ENCODE data around the gene MPPED1. TPM values are rescaled to one million over a fixed set of nuclear protein-coding genes. Genes with fewer than 3 reads are reported as not detected.

The MPPED1 gene
- total RNA-seq, 2 experiments from 2014 or later, result not detected

GRCh38 chr22:43497956-43498855 is 86.4 kb downstream of the MPPED1 start:
- H3K9me3 Mint-ChIP-seq, result no peaks in the 10 kb centered on the region
- ChIA-PET CTCF (no interaction called here), POLR2A (no interaction called here)
- H3K36me3 Mint-ChIP-seq, result no peaks in the 10 kb centered on the region
- intact Hi-C loops (cut with micrococcal nuclease), result no loop called here
- no peak overlapping the region for H3K4me3 Mint-ChIP-seq
- no peak overlapping the region for H3K27ac Mint-ChIP-seq
- no peaks in the 10 kb centered on the region for H3K27me3 Mint-ChIP-seq
- no peak for DNase-seq
- H3K4me1 Mint-ChIP-seq (ENCODE audit: low read depth), result no peaks in the 10 kb centered on the region

GRCh38 chr22:43498856-43499253 is 87.0 kb downstream of the MPPED1 start:
- intact Hi-C loops (cut with micrococcal nuclease), result no loop called here
- POLR2A ChIA-PET, result no interaction called here
- DNase-seq, result no peak
- Mint-ChIP-seq H3K36me3 (no peaks in the 10 kb centered on the region), H3K4me3 (no peak overlapping the region), H3K9me3 (no peaks in the 10 kb centered on the region), H3K27ac (no peak overlapping the region), H3K27me3 (no peaks in the 10 kb centered on the region), H3K4me1 (ENCODE audit: low read depth) (no peaks in the 10 kb centered on the region)
- CTCF ChIA-PET, result no interaction called here

- ChIA-PET CTCF (no interaction called here), POLR2A (no interaction called here)
- no peaks in the 10 kb centered on the region for H3K36me3 Mint-ChIP-seq
- H3K4me3 Mint-ChIP-seq, result no peak overlapping the region
- H3K27me3 Mint-ChIP-seq, result no peaks in the 10 kb centered on the region
- no peak overlapping the region for H3K27ac Mint-ChIP-seq
- no peaks in the 10 kb centered on the region for H3K4me1 Mint-ChIP-seq (ENCODE audit: low read depth)
- DNase-seq, result no peak
- no peaks in the 10 kb centered on the region for H3K9me3 Mint-ChIP-seq
- intact Hi-C loops (cut with micrococcal nuclease), result no loop called here
Measured at GRCh38 chr22:43500792-43501785, 89.3 kb downstream of the MPPED1 start.

- POLR2A ChIA-PET, result no interaction called here
- Mint-ChIP-seq H3K4me1 (ENCODE audit: low read depth) (no peaks in the 10 kb centered on the region), H3K27me3 (no peaks in the 10 kb centered on the region), H3K4me3 (no peak overlapping the region), H3K36me3 (no peaks in the 10 kb centered on the region), H3K9me3 (no peaks in the 10 kb centered on the region), H3K27ac (no peak overlapping the region)
- CTCF ChIA-PET, result no interaction called here
- intact Hi-C loops (cut with micrococcal nuclease), result no loop called here
- DNase-seq, result no peak
Measured at GRCh38 chr22:43501878-43502277, 90.1 kb downstream of the MPPED1 start.

GRCh38 chr22:43502306-43502874 is 90.6 kb downstream of the MPPED1 start:
- H3K9me3 Mint-ChIP-seq, result no peaks in the 10 kb centered on the region
- ChIA-PET CTCF (no interaction called here), POLR2A (no interaction called here)
- H3K36me3 Mint-ChIP-seq, result no peaks in the 10 kb centered on the region
- DNase-seq, result no peak
- no peak overlapping the region for H3K4me3 Mint-ChIP-seq
- intact Hi-C loops (cut with micrococcal nuclease), result no loop called here
- H3K27me3 Mint-ChIP-seq, result no peaks in the 10 kb centered on the region
- H3K4me1 Mint-ChIP-seq (ENCODE audit: low read depth), result no peaks in the 10 kb centered on the region
- no peak overlapping the region for H3K27ac Mint-ChIP-seq

GRCh38 chr22:43504068-43504467 is 92.3 kb downstream of the MPPED1 start:
- DNase-seq, result no peak
- CTCF ChIA-PET, result no interaction called here
- Mint-ChIP-seq H3K27me3 (no peaks in the 10 kb centered on the region), H3K9me3 (no peaks in the 10 kb centered on the region), H3K4me3 (no peak overlapping the region), H3K36me3 (no peaks in the 10 kb centered on the region), H3K27ac (no peak overlapping the region), H3K4me1 (ENCODE audit: low read depth) (no peaks in the 10 kb centered on the region)
- POLR2A ChIA-PET, result no interaction called here
- intact Hi-C loops (cut with micrococcal nuclease), result no loop called here

- Mint-ChIP-seq H3K4me1 (ENCODE audit: low read depth) (no peaks in the 10 kb centered on the region), H3K9me3 (no peaks in the 10 kb centered on the region), H3K27ac (no peak overlapping the region), H3K4me3 (no peak overlapping the region), H3K36me3 (no peaks in the 10 kb centered on the region), H3K27me3 (no peaks in the 10 kb centered on the region)
- POLR2A ChIA-PET, result no interaction called here
- no peak for DNase-seq
- intact Hi-C loops (cut with micrococcal nuclease), result no loop called here
- CTCF ChIA-PET, result no interaction called here
Measured at GRCh38 chr22:43504666-43505261, 93.0 kb downstream of the MPPED1 start.

GRCh38 chr22:43505423-43505822 is 93.6 kb downstream of the MPPED1 start:
- Mint-ChIP-seq H3K27ac (no peak overlapping the region), H3K27me3 (no peaks in the 10 kb centered on the region), H3K36me3 (no peaks in the 10 kb centered on the region), H3K4me3 (no peak overlapping the region), H3K4me1 (ENCODE audit: low read depth) (no peaks in the 10 kb centered on the region), H3K9me3 (no peaks in the 10 kb centered on the region)
- DNase-seq, result no peak
- POLR2A ChIA-PET, result no interaction called here
- intact Hi-C loops (cut with micrococcal nuclease), result no loop called here
- CTCF ChIA-PET, result no interaction called here

GRCh38 chr22:43505896-43506295 is 94.1 kb downstream of the MPPED1 start:
- DNase-seq, result no peak
- intact Hi-C loops (cut with micrococcal nuclease), result no loop called here
- no peak overlapping the region for H3K4me3 Mint-ChIP-seq
- ChIA-PET POLR2A (no interaction called here), CTCF (no interaction called here)
- no peaks in the 10 kb centered on the region for H3K36me3 Mint-ChIP-seq
- H3K4me1 Mint-ChIP-seq (ENCODE audit: low read depth), result no peaks in the 10 kb centered on the region
- no peak overlapping the region for H3K27ac Mint-ChIP-seq
- no peaks in the 10 kb centered on the region for H3K27me3 Mint-ChIP-seq
- H3K9me3 Mint-ChIP-seq, result no peaks in the 10 kb centered on the region

- CTCF ChIA-PET, result no interaction called here
- H3K4me3 Mint-ChIP-seq, result no peak overlapping the region
- no peaks in the 10 kb centered on the region for H3K9me3 Mint-ChIP-seq
- no peaks in the 10 kb centered on the region for H3K36me3 Mint-ChIP-seq
- H3K27ac Mint-ChIP-seq, result no peak overlapping the region
- no peaks in the 10 kb centered on the region for H3K27me3 Mint-ChIP-seq
- no peak for DNase-seq
- intact Hi-C loops (cut with micrococcal nuclease), result no loop called here
- no peaks in the 10 kb centered on the region for H3K4me1 Mint-ChIP-seq (ENCODE audit: low read depth)
- POLR2A ChIA-PET, result no interaction called here
Measured at GRCh38 chr22:43506487-43506886, 94.7 kb downstream of the MPPED1 start.

- Mint-ChIP-seq H3K4me1 (ENCODE audit: low read depth) (no peaks in the 10 kb centered on the region), H3K27ac (no peak overlapping the region), H3K27me3 (no peaks in the 10 kb centered on the region), H3K9me3 (no peaks in the 10 kb centered on the region), H3K4me3 (no peak overlapping the region), H3K36me3 (no peaks in the 10 kb centered on the region)
- DNase-seq, result no peak
- ChIA-PET CTCF (no interaction called here), POLR2A (no interaction called here)
- intact Hi-C loops (cut with micrococcal nuclease), result no loop called here
Measured at GRCh38 chr22:43507235-43507634, 95.4 kb downstream of the MPPED1 start.

- POLR2A ChIA-PET, result no interaction called here
- H3K36me3 Mint-ChIP-seq, result no peaks in the 10 kb centered on the region
- no peak for DNase-seq
- H3K4me3 Mint-ChIP-seq, result no peak overlapping the region
- CTCF ChIA-PET, result no interaction called here
- intact Hi-C loops (cut with micrococcal nuclease), result no loop called here
- no peaks in the 10 kb centered on the region for H3K9me3 Mint-ChIP-seq
- H3K27ac Mint-ChIP-seq, result no peak overlapping the region
- no peaks in the 10 kb centered on the region for H3K4me1 Mint-ChIP-seq (ENCODE audit: low read depth)
- H3K27me3 Mint-ChIP-seq, result no peaks in the 10 kb centered on the region
Measured at GRCh38 chr22:43508489-43508888, 96.7 kb downstream of the MPPED1 start.
